Large intestine (tissue), 3 donors: ENCODE data around the gene CUEDC1. TPM values are rescaled to one million over a fixed set of nuclear protein-coding genes. Genes with fewer than 3 reads are reported as not detected.
A peak's percentile ranks its signal among the peaks of the same experiment; 100 is the strongest.

Experiments
- DNase-seq, 2 donors: peaks; one replicate each; pipeline versions ENCODE4 v3.0.0 to v3.0.0-alpha.2; 2013
- H3K27ac ChIP-seq: one replicate; pipeline ENCODE4 v1.5.1; 2013; ENCODE audit warnings: low read length
- H3K27me3 ChIP-seq: 2 replicates; pipeline ENCODE4 v1.6.1; 2013; ENCODE audit warnings: low read length; ENCODE audit not compliant: control insufficient read depth, insufficient read depth
- H3K36me3 ChIP-seq: 2 replicates; pipeline ENCODE4 v1.6.1; 2013; ENCODE audit warnings: low read length; ENCODE audit not compliant: control insufficient read depth, insufficient read depth
- H3K4me1 ChIP-seq: one replicate; pipeline ENCODE4 v1.6.1; 2013; ENCODE audit warnings: low read length; ENCODE audit not compliant: control insufficient read depth, insufficient read depth
- H3K4me3 ChIP-seq: one replicate; pipeline ENCODE4 v1.5.1; 2013; ENCODE audit warnings: low read length
- H3K9me3 ChIP-seq: one replicate; pipeline ENCODE4 v1.6.1; 2013; ENCODE audit warnings: mild to moderate bottlenecking, low read depth, low read length, moderate library complexity; ENCODE audit not compliant: control insufficient read depth
- WGBS: methylation state at CpG from one replicate; pipeline ENCODE4 v1.1.5; 2013; ENCODE audit warnings: low lambda C conversion rate; ENCODE audit not compliant: insufficient coverage; 5-methylcytosine and 5-hydroxymethylcytosine counted together
- polyA plus RNA-seq: library from polyadenylated mRNA; unstranded; fragments of 120-200 nt; gene quantifications from one replicate; pipeline ENCODE4 v1.2.1, GENCODE V29; 2013

Gene CUEDC1
- polyA plus RNA-seq, 1 donor: 17.1 TPM

DNA sequence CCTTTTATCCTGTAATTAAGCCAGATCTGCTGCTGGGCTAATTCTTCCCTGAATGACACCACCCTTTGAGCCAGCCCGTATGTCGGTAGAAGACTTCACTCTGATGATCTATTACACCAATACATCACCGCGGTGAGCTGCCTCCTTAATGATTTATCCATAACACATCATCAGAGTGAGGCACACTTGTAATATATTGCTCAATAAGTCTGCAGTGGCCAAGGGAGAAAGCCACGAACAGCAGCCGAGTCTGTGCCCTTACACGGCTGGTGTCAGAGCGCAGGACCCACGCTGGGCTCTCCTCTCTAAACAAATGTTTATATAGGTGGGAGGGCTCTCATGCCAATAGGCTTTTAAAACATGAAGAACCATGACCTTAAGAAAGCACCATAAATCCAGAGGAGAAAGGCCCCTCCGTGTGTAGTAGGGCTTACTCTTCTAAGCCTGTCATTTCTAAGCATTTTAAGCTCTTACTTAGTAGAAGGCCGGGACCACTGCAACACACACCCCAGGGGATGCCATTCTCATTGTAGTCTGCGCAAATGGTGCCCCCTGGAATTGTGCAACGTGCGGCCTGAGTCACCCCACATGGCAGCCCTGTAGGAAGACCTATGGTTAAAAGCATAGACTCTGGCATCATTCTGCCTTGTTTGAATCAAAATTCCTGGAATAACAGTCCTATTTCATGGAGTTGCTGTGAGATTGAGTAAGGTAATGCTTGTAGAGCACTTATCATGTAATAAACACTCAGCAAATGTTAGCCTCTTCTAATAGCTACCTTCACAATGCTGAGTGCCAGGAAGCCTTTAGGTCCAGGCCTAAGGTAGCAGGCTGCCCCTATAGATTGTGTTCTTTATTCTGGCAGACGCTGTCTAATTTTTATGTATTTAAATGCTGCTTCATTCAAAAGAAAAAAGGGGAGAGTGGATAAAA is 131.5 kb downstream of the CUEDC1 start:
- Histone ChIP-seq H3K4me3 (no peak overlapping the region), H3K4me1 (no peaks in the 10 kb centered on the region), H3K36me3 (no peaks in the 10 kb centered on the region), H3K27me3 (peaks cover 5% of the 10 kb centered on the region), H3K27ac (no peak overlapping the region), H3K9me3 (no peaks in the 10 kb centered on the region)
- DNase-seq: no peak
- WGBS: no CpG with 5 or more reads among the region's 15 CpGs

DNA sequence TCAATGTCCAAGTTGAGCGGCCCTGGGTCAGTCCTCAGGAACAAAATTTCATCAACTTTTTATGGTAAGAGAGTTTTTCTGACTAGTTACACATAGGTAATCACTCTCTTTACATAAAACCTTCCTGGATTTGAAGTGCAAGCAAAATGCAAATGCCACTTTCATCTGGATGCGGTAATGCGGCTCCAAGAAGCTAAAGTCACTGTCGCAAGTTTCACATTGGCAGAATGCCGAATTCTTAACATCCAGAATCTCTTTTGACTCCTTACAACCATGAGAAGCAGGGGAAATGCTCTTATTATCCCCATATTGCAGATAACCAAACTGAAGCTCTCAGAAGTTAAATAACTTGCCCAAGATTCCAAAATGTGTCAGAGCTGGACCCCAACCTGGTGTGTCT is 135.3 kb downstream of the CUEDC1 start:
- WGBS: no CpG with 5 or more reads among the region's 5 CpGs
- Histone ChIP-seq H3K27me3 (peaks cover 14% of the 10 kb centered on the region), H3K9me3 (no peaks in the 10 kb centered on the region), H3K27ac (no peak overlapping the region), H3K4me1 (no peaks in the 10 kb centered on the region), H3K4me3 (no peak overlapping the region), H3K36me3 (no peaks in the 10 kb centered on the region)
- DNase-seq: no peak

DNA sequence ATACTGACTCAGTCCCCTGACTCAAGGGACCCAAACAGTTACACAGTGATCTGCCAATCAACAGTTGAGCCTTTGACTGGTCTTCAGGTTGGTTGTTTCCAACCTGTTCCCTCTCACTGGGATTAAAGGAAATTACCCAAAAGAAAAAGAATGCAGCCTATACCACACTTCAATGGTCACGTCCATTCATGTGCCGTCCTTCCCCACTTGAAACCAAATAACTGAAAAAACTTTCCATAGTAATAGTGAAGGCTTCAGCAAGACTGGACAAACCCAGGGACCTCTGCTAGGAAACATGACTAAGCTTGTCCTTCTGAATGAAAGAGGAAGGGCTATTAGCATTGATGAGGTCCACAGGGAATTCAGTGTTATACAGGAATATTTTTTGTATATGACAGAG is 135.9 kb downstream of the CUEDC1 start:
- Histone ChIP-seq H3K9me3 (no peaks in the 10 kb centered on the region), H3K36me3 (no peaks in the 10 kb centered on the region), H3K4me1 (no peaks in the 10 kb centered on the region), H3K27ac (no peak overlapping the region), H3K27me3 (peaks cover 14% of the 10 kb centered on the region), H3K4me3 (no peak overlapping the region)
- WGBS: no CpG with 5 or more reads among the region's 2 CpGs
- no peak for DNase-seq

DNA sequence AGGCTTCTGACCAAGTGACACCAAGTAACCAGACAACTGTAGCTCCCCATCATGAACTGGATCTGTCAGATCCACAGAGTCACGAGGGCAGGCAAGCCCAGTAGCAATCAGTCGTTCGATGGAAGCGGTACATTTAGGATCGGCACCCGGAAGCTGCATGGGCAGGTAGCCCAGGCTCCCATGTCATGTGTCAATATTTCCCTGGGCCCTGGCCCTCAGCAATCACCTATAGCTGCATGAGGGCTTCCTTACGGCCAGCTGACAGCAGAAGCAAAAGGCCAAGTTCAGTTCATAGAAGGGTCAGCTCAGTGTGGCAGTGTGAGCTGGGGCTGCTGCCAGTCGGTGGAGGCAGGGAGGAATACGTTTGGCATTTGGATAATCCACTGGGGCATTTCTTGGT is 137.1 kb downstream of the CUEDC1 start:
- Histone ChIP-seq H3K4me3 (no peak overlapping the region), H3K27me3 (peaks cover 14% of the 10 kb centered on the region), H3K4me1 (no peaks in the 10 kb centered on the region), H3K9me3 (no peaks in the 10 kb centered on the region), H3K36me3 (no peaks in the 10 kb centered on the region), H3K27ac (no peak overlapping the region)
- WGBS: no CpG with 5 or more reads among the region's 9 CpGs
- no peak for DNase-seq

DNA sequence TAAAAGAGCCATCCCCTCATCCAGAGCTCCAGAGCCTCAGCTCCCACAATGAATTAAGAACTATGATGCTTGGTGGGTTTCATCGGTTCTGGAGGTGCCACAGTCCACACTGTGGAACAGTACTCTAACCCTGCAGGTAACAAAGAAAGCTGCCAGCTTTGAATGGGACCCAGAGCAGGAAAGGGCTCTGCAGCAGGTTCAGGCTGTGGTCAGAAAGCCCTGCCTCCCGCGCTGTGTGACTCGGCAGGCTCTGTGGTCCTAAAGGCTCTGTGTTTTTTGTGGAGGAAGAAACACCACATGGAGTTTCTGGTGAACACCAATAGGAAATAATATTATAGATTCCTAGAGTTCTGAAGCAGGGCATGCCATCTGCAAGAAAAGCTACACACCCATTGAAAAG is 137.9 kb downstream of the CUEDC1 start:
- WGBS: no CpG with 5 or more reads among the region's 4 CpGs
- H3K4me1 ChIP-seq: no peaks in the 10 kb centered on the region
- no peaks in the 10 kb centered on the region for H3K9me3 ChIP-seq
- H3K27ac ChIP-seq: no peak overlapping the region
- no peak overlapping the region for H3K4me3 ChIP-seq
- DNase-seq: no peak
- H3K36me3 ChIP-seq: no peaks in the 10 kb centered on the region
- peaks cover 14% of the 10 kb centered on the region for H3K27me3 ChIP-seq

DNA sequence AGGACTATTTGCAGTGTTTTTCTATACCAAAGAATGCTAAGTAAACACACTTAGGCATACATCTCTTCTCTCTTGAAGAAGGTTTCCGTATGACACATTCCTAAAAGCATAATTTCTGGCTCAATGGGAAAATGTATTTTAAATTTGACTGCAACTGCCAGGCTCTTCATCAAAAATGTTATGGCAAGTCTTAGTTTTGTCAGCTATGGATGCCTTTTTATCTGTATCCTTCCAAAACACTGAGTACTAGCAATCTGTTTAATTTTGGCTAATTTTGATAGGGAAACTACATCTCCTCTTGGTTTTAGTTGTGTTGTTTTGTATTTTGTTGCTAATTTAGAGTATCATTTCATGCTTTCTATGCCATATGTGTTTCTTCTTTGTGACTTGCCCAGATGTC is 140.8 kb downstream of the CUEDC1 start:
- Histone ChIP-seq H3K4me3 (no peak overlapping the region), H3K36me3 (no peaks in the 10 kb centered on the region), H3K27ac (no peak overlapping the region), H3K27me3 (peaks cover 16% of the 10 kb centered on the region), H3K4me1 (no peaks in the 10 kb centered on the region), H3K9me3 (no peaks in the 10 kb centered on the region)
- WGBS: 40% methylated on average over 1 of the region's 1 CpG
- DNase-seq: no peak

DNA sequence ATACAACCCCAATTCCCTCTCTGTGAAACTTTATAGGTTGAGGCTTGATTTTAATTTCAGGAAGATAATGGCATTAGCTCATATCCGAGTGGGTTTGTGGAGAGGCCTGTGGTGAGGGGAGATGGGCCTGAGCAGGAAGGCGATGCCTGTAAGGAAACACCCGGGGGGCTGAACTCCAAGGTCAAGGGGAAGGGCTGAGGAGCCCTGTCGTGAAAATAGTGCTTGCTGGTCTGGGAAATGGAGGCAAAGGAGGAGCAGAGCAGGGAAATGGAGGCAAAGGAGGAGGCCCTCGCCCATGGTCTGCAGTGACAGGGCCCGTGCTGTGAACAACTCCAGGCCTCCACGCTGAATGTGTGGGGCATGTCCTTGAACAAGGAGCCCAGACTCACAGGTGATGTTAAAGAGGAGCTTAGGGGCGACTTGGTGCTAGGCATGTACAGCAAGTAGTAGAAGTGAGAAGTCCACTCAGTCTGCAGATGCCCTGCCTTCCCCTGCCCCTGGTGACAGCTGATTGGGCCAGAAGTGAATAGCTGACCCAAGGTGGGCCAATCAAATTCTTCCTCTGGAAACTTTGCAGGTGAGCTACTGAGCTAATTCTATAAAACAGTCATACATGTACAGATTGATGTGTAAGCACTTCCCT is 143.5 kb downstream of the CUEDC1 start:
- no peaks in the 10 kb centered on the region for H3K9me3 ChIP-seq
- H3K36me3 ChIP-seq: no peaks in the 10 kb centered on the region
- no peak overlapping the region for H3K4me3 ChIP-seq
- peaks cover 5% of the 10 kb centered on the region for H3K27me3 ChIP-seq
- peak in 1 of 2 donors; percentile 4 for DNase-seq
- no peak overlapping the region for H3K27ac ChIP-seq
- H3K4me1 ChIP-seq: no peaks in the 10 kb centered on the region
- WGBS: 90% methylated on average over 2 of the region's 8 CpGs

Other genes with a start within 250 kb of the CUEDC1 start
- not detected for gene CCDC182, start 210.1 kb downstream of the CUEDC1 start, polyA plus RNA-seq
- 40.3 TPM for gene MRPS23, start 105.4 kb downstream of the CUEDC1 start, polyA plus RNA-seq
- gene VEZF1, start 32.8 kb upstream of the CUEDC1 start, polyA plus RNA-seq: 52.2 TPM
- gene SRSF1, start 51.8 kb upstream of the CUEDC1 start, polyA plus RNA-seq: 213 TPM
- gene DYNLL2, start 128.0 kb upstream of the CUEDC1 start, polyA plus RNA-seq: 48.8 TPM
- 0.01 TPM for gene OR4D1, start 193.0 kb upstream of the CUEDC1 start, polyA plus RNA-seq
- not detected for gene OR4D2, start 211.6 kb upstream of the CUEDC1 start, polyA plus RNA-seq
- gene EPX, start 237.3 kb upstream of the CUEDC1 start, polyA plus RNA-seq: 0.24 TPM